GM18873 (cell line): ENCODE measurements around the gene SBNO2.
"Not testable (repeated sequence)": the region's sequence is repeated elsewhere in the genome, so short reads cannot be mapped to it uniquely, and the experiment has no call there.

Source experiments
- ATAC-seq: cut with Tn5 transposase; IDR thresholded peaks from one replicate; pipeline ENCODE4 v1.9.1; 2021; ENCODE audit warnings: mild to moderate bottlenecking, moderate library complexity, moderate number of reproducible peaks; ENCODE audit not compliant: unreplicated experiment, low FRiP score

The SBNO2 gene

GRCh38 chr19:1139126-1139525, 34.9 kb downstream of the SBNO2 start:
- no peak for ATAC-seq

- ATAC-seq, result no peak
Measured at GRCh38 chr19:1138121-1138520, 35.9 kb downstream of the SBNO2 start.

- ATAC-seq, result no peak
Measured at GRCh38 chr19:1136621-1137317, 37.3 kb downstream of the SBNO2 start.

- no peak for ATAC-seq
Measured at GRCh38 chr19:1136201-1136600, 37.9 kb downstream of the SBNO2 start.

- ATAC-seq, result no peak
Measured at GRCh38 chr19:1135454-1135853, 38.6 kb downstream of the SBNO2 start.

GRCh38 chr19:1134431-1134830, 39.6 kb downstream of the SBNO2 start:
- no peak for ATAC-seq

- peak; percentile 71 for ATAC-seq
Measured at GRCh38 chr19:1133471-1133929, 40.6 kb downstream of the SBNO2 start.

GRCh38 chr19:1132552-1133383, 41.3 kb downstream of the SBNO2 start:
- ATAC-seq, result peak; percentile 10

- ATAC-seq, result peak; percentile 36
Measured at GRCh38 chr19:1131718-1132551, 42.1 kb downstream of the SBNO2 start.

- ATAC-seq, result no peak
Measured at GRCh38 chr19:1130771-1131717, 43.0 kb downstream of the SBNO2 start.

- no peak for ATAC-seq
Measured at GRCh38 chr19:1129535-1129934, 44.5 kb downstream of the SBNO2 start.

GRCh38 chr19:1129084-1129483, 45.0 kb downstream of the SBNO2 start:
- not testable (repeated sequence) for ATAC-seq

- ATAC-seq, result no peak
Measured at GRCh38 chr19:1128106-1128505, 46.0 kb downstream of the SBNO2 start.

GRCh38 chr19:1126984-1127760, 46.9 kb downstream of the SBNO2 start:
- no peak for ATAC-seq

GRCh38 chr19:1125601-1126467, 48.2 kb downstream of the SBNO2 start:
- no peak for ATAC-seq

GRCh38 chr19:1123885-1124677, 50.0 kb downstream of the SBNO2 start:
- ATAC-seq, result no peak

GRCh38 chr19:1123381-1123780, 50.7 kb downstream of the SBNO2 start:
- no peak for ATAC-seq
